GM21529 (cell line): ENCODE measurements around the gene TARBP1.
"Not testable (repeated sequence)": the region's sequence is repeated elsewhere in the genome, so short reads cannot be mapped to it uniquely, and the experiment has no call there.

ENCODE experiments used
- ATAC-seq: cut with Tn5 transposase; IDR thresholded peaks from one replicate; pipeline ENCODE4 v1.9.1; 2021; ENCODE audit not compliant: unreplicated experiment

Gene TARBP1

DNA sequence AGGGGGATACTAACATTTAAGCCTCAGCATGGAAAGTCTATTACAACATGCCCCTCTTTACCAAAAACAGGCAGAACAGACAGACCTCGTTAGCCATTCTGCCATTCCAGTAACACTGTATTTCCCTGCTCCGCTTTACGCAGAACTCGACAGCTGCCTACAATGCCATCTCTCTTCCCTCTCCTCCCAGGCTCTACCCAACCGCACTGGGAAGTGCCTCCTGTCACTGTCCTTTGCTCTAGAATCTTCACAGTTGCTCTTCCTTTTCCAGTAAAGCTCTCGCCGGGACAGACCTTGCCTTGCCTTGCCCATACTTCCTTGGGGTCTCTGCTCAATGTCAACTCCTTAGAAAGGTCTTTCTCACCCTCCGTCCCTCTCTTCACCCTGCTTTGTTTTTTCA, 82.9 kb downstream of the TARBP1 start:
- no peak for ATAC-seq

DNA sequence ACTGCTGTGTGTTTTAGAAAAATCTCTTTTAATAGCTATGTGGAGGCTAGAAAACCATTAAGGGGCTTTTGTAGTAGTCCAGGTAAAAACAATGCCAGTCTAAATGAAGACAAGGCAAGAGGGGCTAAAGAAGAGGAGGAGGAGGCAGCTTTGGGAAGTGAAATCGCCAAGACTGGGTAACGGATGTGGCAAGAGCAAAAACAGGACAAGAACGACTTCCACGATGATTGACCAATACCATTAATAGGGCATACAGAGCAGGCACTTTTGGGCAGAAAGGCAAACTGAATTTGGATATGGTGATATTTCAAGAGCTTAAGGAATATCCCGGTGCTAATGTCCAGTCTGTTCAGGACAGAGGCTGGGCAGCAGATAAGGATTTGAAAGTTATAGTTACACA, 83.7 kb downstream of the TARBP1 start:
- ATAC-seq = no peak

DNA sequence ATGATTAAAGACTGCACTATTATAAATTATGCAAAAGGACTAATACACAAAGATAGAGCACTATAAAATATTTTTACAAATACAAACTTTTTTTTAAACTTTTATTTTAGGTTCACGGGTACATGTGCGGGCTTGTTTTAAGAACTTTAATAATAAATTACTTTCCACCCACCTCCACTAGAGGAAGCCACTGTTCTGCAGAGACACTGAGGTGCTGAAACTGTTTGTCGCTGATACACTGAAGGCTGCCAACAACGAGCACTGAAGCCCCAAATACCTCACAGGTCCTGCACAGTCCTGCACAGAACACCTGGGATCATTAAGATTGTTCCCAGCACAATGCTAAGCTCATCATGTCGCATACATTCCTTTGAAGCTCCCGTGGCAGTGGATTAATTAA, 85.8 kb downstream of the TARBP1 start:
- ATAC-seq = no peak

GRCh38 chr1:234388094-234388493, 90.9 kb downstream of the TARBP1 start:
- no peak for ATAC-seq

DNA sequence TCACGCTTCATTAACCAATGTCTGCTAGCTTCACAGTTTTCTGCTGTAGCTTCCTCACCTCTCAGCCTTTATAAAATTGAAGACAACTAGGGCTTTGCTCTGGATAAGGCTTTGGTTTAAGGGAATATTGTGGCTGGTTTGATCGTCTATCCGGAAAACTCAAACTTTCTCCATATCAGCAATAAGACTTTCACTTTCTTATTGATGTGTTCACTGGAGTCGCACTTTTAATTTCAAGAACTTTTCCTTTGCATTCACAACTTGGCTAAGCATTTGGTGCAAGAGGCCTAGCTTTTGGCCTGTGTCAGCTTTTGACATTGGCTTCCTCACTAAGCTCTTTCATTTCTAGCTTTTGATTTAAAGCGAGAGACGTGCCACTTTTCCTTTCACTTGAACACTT, 92.9 kb downstream of the TARBP1 start:
- no peak for ATAC-seq

DNA sequence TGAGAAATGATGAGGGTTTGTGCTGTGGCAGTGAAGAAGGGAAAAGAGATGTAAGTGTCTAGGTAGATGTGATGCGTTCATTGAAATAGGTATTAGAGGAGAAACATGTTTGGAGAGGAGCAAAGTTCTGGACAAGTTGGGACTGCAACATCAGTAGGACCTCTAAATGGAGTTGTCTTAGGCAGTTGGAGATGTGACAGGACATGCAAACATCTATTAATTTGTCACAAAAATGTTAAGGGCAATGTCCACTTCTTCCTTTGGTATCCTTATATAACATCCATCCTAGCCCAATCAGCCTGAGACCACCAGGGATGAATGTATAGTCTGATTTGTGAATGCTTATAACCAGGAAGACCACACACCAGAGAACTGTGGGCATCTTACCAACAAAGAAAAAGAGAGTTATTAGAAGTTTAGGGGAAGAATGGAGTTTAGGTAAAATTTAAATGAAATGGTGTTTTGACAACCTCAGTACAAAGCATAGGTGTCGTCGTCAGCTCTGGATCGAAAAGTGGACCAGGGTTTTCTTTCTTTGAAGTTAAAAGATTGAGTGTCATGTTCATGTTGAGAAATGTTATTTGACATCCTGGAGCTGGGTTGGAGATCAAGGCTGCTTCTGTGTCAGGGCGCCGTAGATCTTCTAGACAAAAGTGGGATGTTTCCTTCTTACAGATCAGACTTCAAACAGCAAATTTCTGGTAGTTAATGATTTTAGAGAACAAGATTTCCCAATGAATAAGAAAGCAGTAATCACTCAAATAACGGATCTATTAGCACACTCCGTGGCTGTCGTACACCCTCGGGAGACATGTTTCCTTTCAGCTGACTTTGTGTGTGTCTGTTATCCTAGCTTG, 97.1 kb downstream of the TARBP1 start:
- no peak for ATAC-seq

GRCh38 chr1:234379591-234380109, 99.3 kb downstream of the TARBP1 start:
- not testable (repeated sequence) for ATAC-seq

DNA sequence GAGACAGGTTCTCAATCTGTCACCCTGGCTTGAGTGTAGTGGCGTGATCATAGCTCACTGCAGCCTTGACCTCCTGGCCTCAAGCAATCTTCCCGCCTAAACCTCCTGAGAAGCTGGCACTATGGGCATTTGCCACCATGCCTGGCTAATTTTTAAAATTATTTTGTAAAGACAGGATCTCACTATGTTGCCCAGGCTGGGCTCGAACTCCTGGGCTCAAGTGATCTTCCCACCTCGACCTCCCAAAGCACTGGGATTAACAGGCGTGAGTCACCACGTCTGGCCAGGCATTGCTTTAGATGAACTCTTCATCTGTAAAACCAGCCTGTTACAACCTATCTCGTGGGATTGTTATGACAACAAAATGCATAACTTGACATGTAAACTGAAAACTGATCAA, 103.3 kb downstream of the TARBP1 start:
- ATAC-seq = no peak

DNA sequence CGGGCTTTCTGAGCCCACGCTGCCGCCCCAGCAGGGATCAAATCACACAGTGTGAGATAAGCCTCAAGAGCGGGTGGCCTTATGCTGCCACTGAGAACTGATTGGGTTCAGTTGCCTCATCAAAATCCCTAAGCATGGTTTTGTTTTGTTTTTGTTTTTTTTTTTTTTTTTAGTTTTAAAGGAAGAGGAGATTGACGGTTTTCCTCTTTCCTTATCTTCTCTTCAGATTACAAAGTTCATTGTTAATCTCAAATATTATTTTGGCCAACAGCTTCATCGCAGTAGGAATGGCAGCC, 105.1 kb downstream of the TARBP1 start:
- ATAC-seq = peak; percentile 20

DNA sequence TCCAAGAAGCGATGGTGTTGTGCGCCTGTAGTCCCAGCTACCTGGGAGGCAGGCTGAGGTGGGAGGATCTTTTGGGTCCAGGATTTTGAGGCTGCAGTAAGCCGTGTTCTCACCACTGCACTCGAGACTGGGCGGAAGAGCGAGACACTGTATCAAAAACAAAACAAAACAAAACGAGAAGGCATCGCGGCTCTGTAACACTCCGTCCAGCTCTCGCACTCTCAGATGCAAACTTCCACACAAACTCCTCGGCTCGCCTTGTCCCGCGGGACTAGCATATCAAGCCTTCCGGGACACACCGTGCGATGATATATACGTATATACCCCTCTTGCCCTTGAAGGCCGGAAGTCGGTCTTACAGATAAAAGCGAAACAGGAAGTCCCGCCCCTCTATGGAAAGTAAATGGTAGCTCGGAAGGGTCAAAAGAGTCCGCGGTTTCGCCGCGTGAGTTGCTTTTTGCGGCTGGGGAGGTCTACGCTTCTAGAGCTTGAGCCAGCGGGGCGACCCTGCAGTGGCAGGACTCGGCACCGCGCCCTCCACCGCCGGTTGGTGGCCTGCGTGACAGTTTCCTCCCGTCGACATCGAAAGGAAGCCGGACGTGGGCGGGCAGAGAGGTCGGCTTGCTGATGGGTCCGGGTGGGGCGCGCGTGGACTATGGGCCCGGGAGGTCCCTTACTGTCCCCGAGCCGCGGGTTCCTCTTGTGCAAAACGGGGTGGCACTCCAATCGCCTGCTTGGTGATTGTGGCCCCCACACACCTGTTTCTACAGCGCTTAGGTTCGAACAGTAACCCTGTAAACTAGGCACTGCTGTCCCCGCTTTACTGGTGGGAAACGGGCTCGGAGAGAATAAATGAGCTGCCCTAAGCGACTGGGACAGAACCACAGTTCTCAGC, 105.7 kb downstream of the TARBP1 start, which contains the start of gene COA6:
COA6 (plus strand) TSS at position 393 of the 895 bp plus-strand sequence; CDS start at position 404, 11 bp downstream.
- peak; percentile 95 for ATAC-seq

DNA sequence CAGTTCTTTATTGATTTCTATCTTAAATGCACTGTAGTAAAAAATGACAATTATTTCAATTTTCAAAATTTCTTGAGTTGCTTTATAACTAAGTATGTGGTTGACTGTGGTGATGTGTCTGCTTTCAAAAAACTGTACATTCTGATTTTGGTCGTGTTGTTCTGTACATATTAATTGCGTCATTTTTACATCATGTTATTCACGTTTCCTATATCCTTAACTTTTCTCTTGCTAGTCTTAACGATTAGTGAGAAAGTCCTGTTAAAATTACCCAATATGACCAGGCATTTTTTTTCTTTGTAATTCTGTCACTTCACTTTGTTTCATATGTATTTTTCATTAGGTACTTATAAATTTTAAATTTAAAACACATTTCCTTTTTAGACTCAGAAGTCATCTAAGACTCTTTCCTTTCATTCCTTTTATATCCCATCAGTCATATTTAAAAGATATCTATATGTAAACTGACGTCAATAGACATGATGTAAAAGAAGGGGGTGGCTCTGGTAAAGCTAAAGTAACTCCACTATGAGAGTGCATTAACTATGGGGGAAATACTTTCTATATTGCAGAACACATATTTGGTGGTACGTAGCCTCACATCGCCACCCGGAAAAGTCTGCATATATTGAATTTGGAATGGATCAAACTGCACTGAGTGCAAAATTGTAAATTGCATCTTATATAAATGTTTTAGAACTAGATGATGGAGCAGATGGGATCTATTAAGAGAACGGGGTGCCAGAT, 106.8 kb downstream of the TARBP1 start:
- no peak for ATAC-seq

- no peak for ATAC-seq
Measured at GRCh38 chr1:234371414-234371813, 107.6 kb downstream of the TARBP1 start.

GRCh38 chr1:234369784-234370183, 109.2 kb downstream of the TARBP1 start:
- no peak for ATAC-seq

- ATAC-seq = no peak
Measured at GRCh38 chr1:234369033-234369430, 109.9 kb downstream of the TARBP1 start.

- ATAC-seq = no peak
Measured at GRCh38 chr1:234368320-234369032, 110.5 kb downstream of the TARBP1 start.

DNA sequence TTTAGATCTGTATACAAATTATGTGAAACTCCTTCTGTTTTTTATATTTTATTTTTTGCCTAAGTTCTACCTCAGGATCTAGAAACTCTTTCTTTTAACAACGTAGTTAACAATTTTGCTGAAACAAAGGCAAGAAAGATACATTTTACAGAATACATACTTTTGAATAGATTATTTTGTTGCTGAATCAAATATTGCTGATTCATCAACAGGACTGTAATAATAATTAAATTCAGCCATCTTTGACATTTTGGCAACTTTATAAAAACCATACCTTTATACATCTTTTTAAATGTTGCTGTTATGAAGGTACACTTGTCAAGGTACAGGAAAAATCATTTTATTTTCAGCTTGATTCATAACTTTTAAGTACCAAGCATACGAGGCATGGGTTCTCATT, 116.4 kb downstream of the TARBP1 start:
- no peak for ATAC-seq

GRCh38 chr1:234361102-234361603, 117.8 kb downstream of the TARBP1 start:
- ATAC-seq = no peak

DNA sequence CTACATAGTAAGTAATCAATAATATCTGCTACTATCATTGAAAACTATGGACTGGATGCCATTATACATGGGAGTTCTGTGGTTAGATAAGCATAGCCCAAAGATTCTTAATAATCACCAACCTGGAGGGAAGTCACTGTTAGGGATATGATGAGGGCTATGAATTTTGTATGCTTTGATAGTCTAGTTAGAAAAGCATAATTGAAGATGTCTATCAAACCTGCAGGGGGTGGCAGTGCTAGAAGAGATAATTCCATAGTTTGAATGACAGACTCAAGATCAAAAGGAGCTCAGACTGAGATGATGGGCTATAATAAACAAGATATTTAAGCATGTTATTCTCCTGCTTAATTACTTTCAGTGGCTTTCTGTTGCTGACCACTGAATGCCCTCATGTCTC, 121.1 kb downstream of the TARBP1 start:
- no peak for ATAC-seq

DNA sequence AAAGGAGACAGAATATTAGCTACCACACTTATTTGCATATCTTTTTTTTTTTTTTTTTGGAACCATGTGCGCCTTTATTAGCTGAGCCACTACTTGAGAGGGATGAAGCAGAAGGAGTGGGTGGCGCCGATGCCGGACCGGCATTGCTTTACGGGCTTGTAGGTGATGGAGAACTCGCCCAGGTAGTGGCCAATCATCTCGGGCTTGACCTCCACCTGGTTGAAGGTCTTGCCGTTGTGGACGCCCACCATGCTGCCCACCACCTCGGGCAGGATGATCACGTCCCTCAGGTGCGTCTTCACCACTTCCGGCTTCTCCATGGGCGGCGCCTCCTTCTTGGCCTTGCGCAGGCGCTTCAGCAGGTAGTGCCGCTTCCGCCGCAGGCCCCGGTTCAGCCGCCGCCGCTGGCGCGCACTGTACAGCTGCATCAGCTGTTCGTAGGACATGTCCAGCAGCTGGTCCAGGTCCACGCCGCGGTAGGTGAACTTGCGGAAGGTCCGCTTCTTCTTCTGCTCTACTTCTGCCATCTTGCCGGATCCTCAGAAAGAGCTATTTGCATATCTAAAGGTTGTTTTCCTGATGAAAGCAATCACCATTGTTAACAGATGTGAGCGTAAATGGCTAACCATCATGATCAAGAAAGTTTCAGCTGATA, 122.2 kb downstream of the TARBP1 start:
- ATAC-seq = not testable (repeated sequence)
